GM12892 (cell line): Measurements from ENCODE around the gene CXorf66. TPM values are rescaled to one million over a fixed set of nuclear protein-coding genes. Genes with fewer than 3 reads are reported as not detected.
"Not testable (repeated sequence)": the region's sequence is repeated elsewhere in the genome, so short reads cannot be mapped to it uniquely, and the experiment has no call there.

Source experiments
- DNase-seq: peaks from one replicate; pipeline ENCODE4 v3.0.0; 2011; ENCODE audit not compliant: insufficient read length
- FAIRE-seq: peaks from 2 replicates; lab custom pipeline; 2011; peaks lifted over from hg19 to GRCh38; lab: Jason Lieb, UNC
- POLR2A ChIP-seq: IDR thresholded peaks from 2 replicates; pipeline ENCODE4 v1.6.1; 2011; ENCODE audit warnings: low read depth, low read length, control low read depth
- POLR2AphosphoS5 ChIP-seq: IDR thresholded peaks from 2 replicates; pipeline ENCODE4 v1.6.1; 2011; ENCODE audit warnings: low read depth, low read length, control low read depth
- TAF1 ChIP-seq: IDR thresholded peaks from 2 replicates; pipeline ENCODE4 v1.6.1; 2011; ENCODE audit warnings: low read depth, mild to moderate bottlenecking, control low read depth, low read length, borderline replicate concordance
- polyA plus RNA-seq: library from polyadenylated mRNA; unstranded; fragments of >200 nt; gene quantifications from one replicate; pipeline ENCODE4 v1.2.1, GENCODE V29; 2012; ENCODE audit warnings: missing spikeins, inconsistent platforms; ENCODE audit not compliant: missing spikeins

The CXorf66 gene, protein sequence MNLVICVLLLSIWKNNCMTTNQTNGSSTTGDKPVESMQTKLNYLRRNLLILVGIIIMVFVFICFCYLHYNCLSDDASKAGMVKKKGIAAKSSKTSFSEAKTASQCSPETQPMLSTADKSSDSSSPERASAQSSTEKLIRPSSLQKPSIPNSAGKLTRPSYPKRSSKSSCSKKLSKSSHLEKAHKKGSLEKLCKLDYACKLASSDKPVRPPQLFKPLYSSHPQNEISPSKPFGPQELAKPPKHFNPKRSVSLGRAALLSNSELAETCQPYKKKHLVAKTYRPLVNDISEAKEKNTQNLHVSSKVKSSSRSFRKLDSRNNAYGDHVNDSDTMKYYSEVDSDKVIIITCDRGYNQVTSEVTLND
- polyA plus RNA-seq, result not detected

DNA sequence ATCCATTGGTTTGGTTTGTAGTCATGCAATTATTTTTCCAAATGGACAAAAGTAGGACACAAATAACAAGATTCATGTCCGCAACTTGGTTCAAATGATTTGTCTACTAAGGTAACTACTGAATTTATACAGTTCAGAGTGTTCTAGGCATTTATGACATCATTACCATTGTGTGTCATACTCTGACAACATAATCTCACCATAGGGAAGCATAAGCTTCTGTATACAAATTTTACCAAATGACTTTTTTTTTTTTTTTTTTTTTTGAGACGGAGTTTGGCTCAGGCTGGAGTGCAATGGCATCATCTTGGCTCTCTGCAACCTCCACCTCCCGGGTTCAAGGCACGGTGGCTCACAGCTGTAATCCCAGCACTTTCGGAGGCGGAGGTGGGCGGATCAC, at the start of gene CXorf66:
Gene CXorf66 (minus strand): TSS at position 101 of the 400 bp plus-strand sequence. CDS start 25 bp downstream, at position 76.
- DNase-seq, result no peak
- no peak for FAIRE-seq
- TF ChIP-seq POLR2A (no peak), POLR2AphosphoS5 (no peak), TAF1 (no peak)

DNA sequence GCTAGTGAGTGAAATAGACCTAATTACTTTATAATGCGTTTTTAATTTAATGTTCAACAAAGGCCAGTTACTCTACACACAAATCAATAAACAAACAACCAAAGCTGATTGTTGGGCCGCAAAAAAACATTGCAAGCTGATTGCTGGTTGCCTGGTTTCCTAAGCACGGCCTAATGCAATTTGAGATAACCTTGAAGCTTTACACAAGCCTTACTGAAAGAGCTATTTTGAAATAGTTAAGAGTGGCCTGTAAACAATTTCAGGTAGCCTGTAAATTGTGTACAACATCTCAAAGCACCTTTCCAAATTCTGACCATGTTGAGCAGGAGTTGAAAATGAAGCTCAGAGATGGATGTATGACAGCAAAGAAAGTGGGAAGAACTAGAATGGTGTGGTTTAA, 17.5 kb upstream of the CXorf66 start:
- TF ChIP-seq POLR2A (no peak), POLR2AphosphoS5 (no peak), TAF1 (no peak)
- FAIRE-seq, result no peak
- DNase-seq, result no peak

DNA sequence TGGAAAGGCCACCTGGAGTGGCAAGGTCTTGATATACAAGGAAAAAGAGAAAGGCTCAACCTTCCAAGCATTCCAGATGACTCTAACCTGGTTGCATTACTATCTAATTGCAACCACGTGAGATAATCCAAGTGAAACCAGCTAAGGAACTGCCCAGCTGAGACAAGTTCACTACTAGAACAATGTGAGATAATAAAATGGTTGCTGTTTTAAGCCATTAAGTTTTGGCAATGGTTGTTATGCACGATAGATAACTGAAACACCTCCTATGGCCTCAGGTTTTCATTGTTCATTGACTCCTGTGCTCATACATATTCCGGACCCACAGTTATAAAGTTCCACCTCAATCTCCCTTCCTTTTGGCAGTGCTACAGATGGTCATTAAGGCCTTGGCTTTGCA, 9.2 kb upstream of the CXorf66 start:
- no peak for DNase-seq
- TF ChIP-seq TAF1, result no peak
- no peak for FAIRE-seq

DNA sequence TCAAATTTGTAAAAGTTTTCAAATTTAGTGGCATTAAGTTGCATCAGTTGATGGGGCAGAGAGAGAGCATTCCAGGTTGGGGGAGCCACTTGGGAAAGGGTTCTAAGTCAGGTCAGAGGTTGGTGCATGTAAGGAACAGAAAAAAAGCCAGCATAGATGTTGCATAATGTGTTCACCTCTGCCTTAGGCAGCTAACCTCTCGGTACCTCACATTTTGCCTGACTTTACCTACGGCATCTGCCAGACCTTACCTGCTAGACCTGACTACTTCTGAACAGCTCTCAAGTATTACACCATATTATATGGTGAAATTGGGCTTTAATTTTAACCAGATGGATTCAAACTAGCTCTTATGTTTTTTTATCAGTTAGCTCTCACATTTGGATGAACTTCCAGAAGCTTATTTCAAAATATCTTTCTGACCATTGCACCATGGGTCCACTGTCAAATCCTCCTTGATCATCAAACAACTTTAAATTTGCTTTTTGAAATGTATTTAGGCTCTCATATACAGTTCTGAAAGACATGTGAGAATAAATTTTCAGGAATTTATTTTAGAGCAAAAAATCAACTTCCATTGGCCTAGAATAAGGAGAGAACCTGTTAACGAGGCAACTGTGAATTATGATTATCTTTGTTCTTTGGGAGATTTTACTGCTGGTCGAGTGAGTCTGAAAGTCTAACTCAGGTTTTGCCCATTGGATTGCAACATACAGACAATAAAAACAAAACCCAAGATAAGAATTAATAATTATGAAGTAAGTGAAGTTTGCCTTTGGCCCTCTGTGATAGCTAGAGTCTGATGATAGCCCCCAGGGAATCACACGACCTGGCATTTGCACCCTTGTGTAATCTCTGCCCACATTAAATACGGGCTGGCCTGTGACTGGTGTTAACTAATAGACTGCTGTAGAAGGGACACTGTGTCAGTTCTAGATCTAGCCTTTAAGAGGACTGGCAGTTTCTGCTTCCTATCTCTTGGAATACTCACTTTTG, 7.6 kb upstream of the CXorf66 start:
- DNase-seq, result no peak
- no peak for FAIRE-seq
- TF ChIP-seq TAF1 (no peak), POLR2AphosphoS5 (no peak), POLR2A (no peak)

DNA sequence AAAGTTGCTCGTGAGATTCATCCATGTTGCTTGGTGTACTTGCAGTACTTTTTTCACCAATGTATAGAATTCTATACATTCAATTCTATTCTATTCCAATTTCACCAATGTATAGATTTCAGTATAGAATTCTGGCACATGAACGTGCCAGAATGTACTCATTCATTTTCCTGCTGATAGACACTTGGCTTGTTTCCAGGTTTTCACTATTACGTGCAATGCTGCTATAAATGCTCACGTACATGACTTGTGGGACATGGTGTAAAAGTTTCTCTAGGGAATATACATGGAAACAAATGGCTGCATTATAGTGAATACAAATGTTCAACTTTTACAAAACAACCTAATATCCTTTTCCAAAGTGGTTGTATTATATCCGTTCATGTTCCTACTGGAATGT, 6.8 kb upstream of the CXorf66 start:
- FAIRE-seq (no peak), DNase-seq (no peak)
- TF ChIP-seq TAF1 (no peak), POLR2A (no peak), POLR2AphosphoS5 (no peak)

DNA sequence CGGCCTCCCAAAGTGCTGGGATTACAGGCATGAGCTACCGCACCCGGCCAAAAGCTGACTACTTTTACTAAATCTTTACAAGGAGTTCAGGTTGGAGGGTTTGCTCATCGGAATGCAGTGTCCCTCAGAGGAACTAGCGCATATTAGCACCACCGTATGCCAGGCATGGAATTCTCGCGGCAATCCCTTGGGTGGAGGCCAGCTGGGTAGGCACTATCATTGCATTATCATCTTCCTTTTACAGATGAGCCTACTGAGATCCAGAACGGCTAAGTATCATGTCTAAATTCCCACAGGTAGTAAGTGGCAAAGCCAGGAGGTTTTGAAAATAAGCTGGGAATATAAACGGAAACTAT, 6.1 kb upstream of the CXorf66 start:
- TF ChIP-seq TAF1 (no peak), POLR2AphosphoS5 (no peak), POLR2A (no peak)
- no peak for FAIRE-seq
- no peak for DNase-seq

DNA sequence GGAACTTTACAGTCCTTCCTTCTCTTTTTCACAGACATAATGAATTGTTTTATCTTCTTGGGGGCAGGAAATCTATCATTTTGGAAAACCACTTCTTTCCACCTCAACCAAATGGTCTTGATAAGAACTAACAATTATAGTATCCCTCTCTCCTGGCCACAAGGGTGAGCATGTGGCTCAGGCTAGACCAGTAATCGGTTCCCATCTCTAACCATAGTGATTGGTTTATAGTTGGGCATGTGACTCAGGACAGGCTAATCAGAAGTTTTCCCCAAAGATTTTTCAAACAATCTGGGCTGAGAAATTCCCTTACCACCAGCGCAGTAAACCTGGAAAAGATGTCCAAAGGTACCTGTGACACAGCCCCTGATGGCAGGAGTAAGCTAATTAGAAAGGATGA, 4.0 kb upstream of the CXorf66 start:
- no peak for DNase-seq
- no peak for FAIRE-seq
- TF ChIP-seq TAF1 (no peak), POLR2A (no peak), POLR2AphosphoS5 (no peak)

DNA sequence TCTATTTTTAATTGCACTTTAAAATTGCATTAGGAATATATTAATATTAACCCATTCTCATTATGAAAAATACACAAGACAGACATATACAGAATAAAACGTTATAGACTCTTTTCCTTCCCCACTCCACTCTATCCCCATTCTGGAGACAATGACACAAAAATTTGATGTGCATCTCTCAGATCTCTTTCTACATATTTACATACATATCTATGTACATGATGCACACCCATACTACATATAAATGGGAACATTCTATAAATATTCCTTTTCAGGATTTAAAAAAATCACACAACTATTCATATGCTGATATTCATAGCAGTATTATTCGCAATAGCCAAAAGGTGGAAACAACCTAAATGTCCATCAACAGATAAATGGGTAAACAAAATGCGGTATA, 2.4 kb upstream of the CXorf66 start:
- TF ChIP-seq POLR2A (no peak), POLR2AphosphoS5 (no peak), TAF1 (no peak)
- FAIRE-seq (no peak), DNase-seq (no peak)

DNA sequence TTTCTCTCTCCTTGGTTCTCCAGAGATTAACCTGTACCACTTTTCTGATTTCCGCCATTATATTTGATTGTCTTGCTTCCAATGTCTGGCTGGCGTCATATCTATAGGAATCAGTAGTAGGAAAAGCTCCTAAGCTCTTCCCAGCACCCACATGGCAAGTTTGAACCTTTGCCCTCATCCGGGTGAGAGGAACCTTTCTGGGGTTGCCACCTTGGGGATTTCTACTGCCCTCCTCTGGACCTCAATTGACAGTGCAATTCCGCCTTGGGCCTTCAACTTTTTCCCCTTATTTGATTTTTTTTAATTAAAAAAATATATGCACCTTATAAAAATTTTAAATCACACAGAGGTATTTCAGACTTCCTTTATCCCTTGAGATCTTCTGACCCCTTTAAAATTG, 2.0 kb upstream of the CXorf66 start:
- DNase-seq, result no peak
- no peak for FAIRE-seq
- TF ChIP-seq TAF1 (no peak), POLR2AphosphoS5 (no peak), POLR2A (no peak)

DNA sequence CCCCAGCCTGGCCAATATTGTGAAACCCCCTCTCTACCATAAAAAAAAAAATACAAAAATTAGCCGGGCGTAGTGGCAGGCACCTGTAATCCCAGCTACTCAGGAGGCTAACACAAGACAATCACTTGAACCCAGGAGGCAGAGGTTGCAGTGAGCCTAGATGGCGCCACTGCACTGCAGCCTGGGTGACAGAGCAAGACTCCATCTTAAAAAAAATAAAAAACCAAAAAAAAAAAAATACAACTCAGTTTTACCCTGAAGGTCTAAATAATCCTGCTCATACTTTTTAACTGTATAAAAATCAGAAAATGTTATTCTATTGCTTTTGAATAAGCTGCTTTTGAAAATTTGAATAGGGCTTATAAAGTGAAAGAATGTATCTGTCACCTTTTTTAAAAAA, 838 bp upstream of the CXorf66 start:
- FAIRE-seq, DNase-seq: not testable (repeated sequence)

DNA sequence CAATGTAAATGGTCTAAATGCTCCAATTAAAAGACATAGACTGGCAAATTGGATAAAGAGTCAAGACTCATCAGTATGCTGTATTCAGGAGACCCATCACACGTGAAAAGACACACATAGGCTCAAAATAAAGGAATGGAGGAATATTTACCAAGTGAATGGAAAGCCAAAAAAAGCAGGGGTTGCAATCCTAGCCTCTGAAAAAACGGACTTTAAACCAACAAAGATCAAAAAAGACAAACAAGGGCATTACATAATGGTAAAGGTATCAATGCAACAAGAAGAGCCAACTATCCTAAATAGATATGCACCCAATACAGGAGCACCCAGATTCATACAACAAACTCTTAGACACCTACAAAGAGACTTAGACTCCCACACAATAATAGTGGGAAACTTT, 4.2 kb downstream of the CXorf66 start:
- not testable (repeated sequence) for FAIRE-seq, DNase-seq

DNA sequence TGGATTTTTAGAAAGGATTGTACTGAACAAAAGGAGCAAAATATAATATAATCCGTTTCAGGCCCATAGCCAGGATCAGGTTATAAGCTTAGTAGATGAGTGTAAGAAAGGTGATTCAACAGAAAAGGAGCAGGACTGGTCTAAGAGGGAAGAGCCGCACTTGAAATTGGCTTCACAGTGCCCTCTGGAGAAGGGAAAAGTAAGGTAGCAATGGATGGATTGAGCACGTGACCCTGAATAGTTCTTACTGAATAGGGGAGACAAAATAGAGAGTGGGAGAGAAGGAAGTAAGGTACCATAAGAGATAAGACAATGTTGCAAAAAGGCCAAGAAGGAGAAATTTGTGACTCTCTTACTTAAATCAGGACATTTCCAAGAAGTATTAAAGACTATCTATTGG, 15.6 kb downstream of the CXorf66 start:
- no peak for DNase-seq
- FAIRE-seq, result no peak
- TF ChIP-seq TAF1, result no peak
- TF ChIP-seq POLR2A, result no peak
- no peak for TF ChIP-seq POLR2AphosphoS5
